AG04449 (cell line): ENCODE measurements around the gene GSG1L.

Experiments
- CTCF ChIA-PET: fragments of 350-600 bp; formaldehyde crosslinking; extraction: SDS; loops from one replicate; lab custom pipeline; 2021; ENCODE audit warnings: antibody characterized with exemption; lab: Yijun Ruan, JAX
- POLR2A ChIA-PET: fragments of 400-600, 350-600 bp; formaldehyde crosslinking; extraction: SDS; loops from one replicate; lab custom pipeline; 2020; ENCODE audit warnings: antibody characterized with exemption, inconsistent platforms; lab: Yijun Ruan, JAX
- DNase-seq: peaks from one replicate; pipeline ENCODE4 v3.0.0-alpha.2; 2010; ENCODE audit warnings: low read depth, low spot score
- H3K4me3 ChIP-seq: 2 replicates; pipeline ENCODE4 v1.5.1; 2011; ENCODE audit warnings: low read depth, mild to moderate bottlenecking, control low read depth, low read length
- TF ChIP-seq, protein P1 (sequence below): IDR thresholded peaks from one replicate; pipeline ENCODE4 v1.5.1; 2011; ENCODE audit warnings: mild to moderate bottlenecking, moderate library complexity, low read length, control low read depth, inconsistent platforms; ENCODE audit not compliant: insufficient read depth; ENCODE audit errors: missing control alignments

Gene GSG1L

GRCh38 chr16:27965801-27966200 lies 97.7 kb downstream of the GSG1L start:
- H3K4me3 ChIP-seq = no peak overlapping the region
- POLR2A ChIA-PET = no interaction called here
- DNase-seq = no peak
- TF ChIP-seq, protein P1, sequence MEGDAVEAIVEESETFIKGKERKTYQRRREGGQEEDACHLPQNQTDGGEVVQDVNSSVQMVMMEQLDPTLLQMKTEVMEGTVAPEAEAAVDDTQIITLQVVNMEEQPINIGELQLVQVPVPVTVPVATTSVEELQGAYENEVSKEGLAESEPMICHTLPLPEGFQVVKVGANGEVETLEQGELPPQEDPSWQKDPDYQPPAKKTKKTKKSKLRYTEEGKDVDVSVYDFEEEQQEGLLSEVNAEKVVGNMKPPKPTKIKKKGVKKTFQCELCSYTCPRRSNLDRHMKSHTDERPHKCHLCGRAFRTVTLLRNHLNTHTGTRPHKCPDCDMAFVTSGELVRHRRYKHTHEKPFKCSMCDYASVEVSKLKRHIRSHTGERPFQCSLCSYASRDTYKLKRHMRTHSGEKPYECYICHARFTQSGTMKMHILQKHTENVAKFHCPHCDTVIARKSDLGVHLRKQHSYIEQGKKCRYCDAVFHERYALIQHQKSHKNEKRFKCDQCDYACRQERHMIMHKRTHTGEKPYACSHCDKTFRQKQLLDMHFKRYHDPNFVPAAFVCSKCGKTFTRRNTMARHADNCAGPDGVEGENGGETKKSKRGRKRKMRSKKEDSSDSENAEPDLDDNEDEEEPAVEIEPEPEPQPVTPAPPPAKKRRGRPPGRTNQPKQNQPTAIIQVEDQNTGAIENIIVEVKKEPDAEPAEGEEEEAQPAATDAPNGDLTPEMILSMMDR = no peak
- CTCF ChIA-PET = no interaction called here

GRCh38 chr16:27963471-27963965 lies 100.0 kb downstream of the GSG1L start:
- no peak overlapping the region for H3K4me3 ChIP-seq
- DNase-seq = no peak
- ChIA-PET POLR2A (no interaction called here), CTCF (no interaction called here)
- TF ChIP-seq, protein P1 = no peak

- no peak overlapping the region for H3K4me3 ChIP-seq
- DNase-seq = no peak
- TF ChIP-seq, protein P1 = no peak
- POLR2A ChIA-PET = no interaction called here
- CTCF ChIA-PET = no interaction called here
Measured at GRCh38 chr16:27962197-27962596, 101.3 kb downstream of the GSG1L start.

DNA sequence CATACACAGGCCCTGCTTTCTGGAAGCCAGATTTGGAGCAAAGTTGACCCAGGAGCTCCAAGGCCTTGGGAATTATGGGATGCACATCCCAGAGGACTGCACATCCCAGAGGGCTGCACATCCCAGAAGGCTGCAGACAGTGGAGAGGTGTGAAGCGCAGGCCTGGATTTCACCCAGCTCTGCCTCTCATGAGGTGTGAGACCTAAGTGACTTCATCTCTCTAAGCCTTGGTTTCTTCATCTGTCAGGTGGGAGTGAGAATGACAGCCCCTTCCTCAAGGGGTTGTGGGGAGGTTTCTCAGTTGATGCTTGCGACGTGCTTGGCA lies 102.3 kb downstream of the GSG1L start:
- no peak for DNase-seq
- ChIA-PET CTCF (no interaction called here), POLR2A (no interaction called here)
- no peak overlapping the region for H3K4me3 ChIP-seq
- TF ChIP-seq, protein P1 = no peak

GRCh38 chr16:27960619-27961295 lies 102.8 kb downstream of the GSG1L start:
- TF ChIP-seq, protein P1 = no peak
- ChIA-PET POLR2A (no interaction called here), CTCF (no interaction called here)
- DNase-seq = no peak
- no peak overlapping the region for H3K4me3 ChIP-seq

DNA sequence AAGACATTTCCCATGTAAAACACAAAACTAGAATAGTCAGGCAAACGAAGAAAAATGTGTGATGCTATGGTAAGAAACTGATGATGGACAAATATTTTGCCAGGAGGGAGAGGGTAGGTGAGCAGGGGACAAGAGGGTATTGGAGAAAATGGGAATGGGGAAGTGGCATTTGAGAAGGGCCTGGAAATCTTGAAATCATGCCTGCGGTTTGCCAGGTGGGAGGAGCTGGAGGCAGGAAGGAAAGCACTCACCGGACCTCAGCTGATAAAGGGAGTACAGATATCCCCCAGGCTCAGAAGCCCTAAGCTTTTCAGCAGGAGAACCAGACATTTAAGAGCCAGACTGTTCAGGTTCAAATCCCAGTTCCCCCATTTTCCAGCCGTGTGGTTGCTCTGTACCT lies 103.6 kb downstream of the GSG1L start:
- H3K4me3 ChIP-seq = no peak overlapping the region
- ChIA-PET CTCF (interaction anchor here (1.0 kb wide), 1 partner anchor 12 kb away, joined by 4 read pairs; no protein-coding TSS in a partner anchor), POLR2A (no interaction called here)
- DNase-seq = no peak
- TF ChIP-seq, protein P1 = no peak
